K562 (cell line): ENCODE data around the gene PAX5.

Experiments
- CTCF ChIP-seq, 3 experiments: IDR thresholded peaks in 2 of 3; conservative IDR thresholded peaks in 1 of 3; 2 replicates each; pipeline ENCODE4 v1.5.1; 2011 to 2012; ENCODE audit warnings: low read length in 3 of 3, mild to moderate bottlenecking in 3 of 3, control low read depth in 2 of 3, improper control_type of control experiment in 1 of 3, inconsistent platforms in 1 of 3, low read depth in 1 of 3, mixed read lengths in 1 of 3, moderate library complexity in 1 of 3; ENCODE audit not compliant: insufficient read depth in 2 of 3
- NRF1 ChIP-seq, 2 experiments: fragments of 450-650 bp; IDR thresholded peaks in 1 of 2; conservative IDR thresholded peaks in 1 of 2; 2 replicates each; pipeline ENCODE4 v1.6.1; 2014; ENCODE audit warnings: mild to moderate bottlenecking in 2 of 2
- POLR2AphosphoS2 ChIP-seq: IDR thresholded peaks from 2 replicates; pipeline ENCODE4 v1.6.1; 2012; ENCODE audit warnings: low read length, improper control_type of control experiment
- SMC3 ChIP-seq: conservative IDR thresholded peaks from 2 replicates; pipeline ENCODE4 v1.6.1; 2011; ENCODE audit warnings: low read depth, low read length, improper control_type of control experiment; ENCODE audit not compliant: insufficient read depth
- ZNF324 ChIP-seq: fragments of 250-450 bp; sonication (Bioruptor Pico); IDR thresholded peaks from 2 replicates; pipeline ENCODE4 v1.4.0; 2020; ENCODE audit warnings: mild to moderate bottlenecking

DNA sequence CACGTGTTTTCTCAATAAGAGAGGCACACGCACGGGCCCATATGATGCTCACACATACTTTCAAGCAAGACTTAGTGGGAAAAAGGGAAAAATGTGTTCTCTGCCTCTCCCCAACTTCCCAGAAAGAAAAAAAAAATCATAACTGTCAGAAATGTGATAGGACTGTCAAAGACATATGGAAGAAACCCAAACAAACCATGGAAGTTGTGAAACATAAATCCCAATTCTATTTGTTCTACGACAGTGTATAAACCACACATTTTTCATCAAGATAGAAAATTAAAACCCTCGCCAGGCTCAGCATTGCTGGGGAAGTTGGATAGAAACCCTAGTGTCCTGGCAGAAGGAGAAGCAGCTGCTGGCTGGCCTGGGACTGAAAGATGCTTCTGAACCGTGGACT, 211.9 kb downstream of the PAX5 start:
- no peak for TF ChIP-seq ZNF324 (CRISPR knock-in tag)
- no peak for TF ChIP-seq SMC3
- no peak for TF ChIP-seq NRF1 (conservative IDR thresholded peaks at IDR 0.05 in 1 of 2, IDR thresholded peaks at IDR 0.05 in 1 of 2)
- no peak for TF ChIP-seq CTCF (IDR thresholded peaks at IDR 0.05 in 2 of 3, conservative IDR thresholded peaks at IDR 0.05 in 1 of 3; ENCODE audit: insufficient read depth in 2 of 3, low read depth in 1 of 3, low read length in 3 of 3)
- TF ChIP-seq POLR2AphosphoS2: no peak
